HG02884 (cell line): ENCODE results near the gene NFIB.

Experiments
- ATAC-seq: cut with Tn5 transposase; IDR thresholded peaks from one replicate; pipeline ENCODE4 v1.9.1; 2021; ENCODE audit warnings: mild to moderate bottlenecking, moderate library complexity; ENCODE audit not compliant: unreplicated experiment

NFIB gene

DNA sequence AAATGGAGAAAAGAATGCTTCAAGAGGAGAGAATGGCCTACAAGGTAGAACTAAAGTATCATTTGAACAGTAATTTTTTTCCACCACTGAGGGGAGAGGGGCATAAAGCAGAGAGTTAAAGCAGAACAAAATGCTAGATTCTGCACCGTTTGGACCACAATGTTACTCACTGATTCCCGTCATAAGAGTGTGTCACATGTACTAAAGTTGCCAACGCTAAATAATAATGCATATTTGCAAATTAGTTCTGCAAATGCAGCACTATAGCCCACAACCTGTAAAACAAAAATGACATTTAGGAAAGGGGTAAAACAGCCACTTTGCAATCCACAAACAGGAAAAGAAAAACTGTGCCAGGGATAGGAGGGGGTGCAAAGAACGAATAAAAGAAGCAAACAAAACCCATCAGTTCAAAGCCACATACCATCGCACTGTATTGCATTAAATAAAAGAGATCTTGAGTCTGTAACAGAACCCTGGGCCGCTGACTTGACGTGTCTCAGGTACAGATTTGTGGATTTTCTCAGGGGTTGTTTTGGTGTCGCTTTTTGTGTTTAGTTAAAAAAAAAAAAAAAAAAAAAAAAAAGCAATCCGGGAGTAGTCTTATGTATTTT lies 7.7 kb upstream of the NFIB start:
- ATAC-seq: no peak

DNA sequence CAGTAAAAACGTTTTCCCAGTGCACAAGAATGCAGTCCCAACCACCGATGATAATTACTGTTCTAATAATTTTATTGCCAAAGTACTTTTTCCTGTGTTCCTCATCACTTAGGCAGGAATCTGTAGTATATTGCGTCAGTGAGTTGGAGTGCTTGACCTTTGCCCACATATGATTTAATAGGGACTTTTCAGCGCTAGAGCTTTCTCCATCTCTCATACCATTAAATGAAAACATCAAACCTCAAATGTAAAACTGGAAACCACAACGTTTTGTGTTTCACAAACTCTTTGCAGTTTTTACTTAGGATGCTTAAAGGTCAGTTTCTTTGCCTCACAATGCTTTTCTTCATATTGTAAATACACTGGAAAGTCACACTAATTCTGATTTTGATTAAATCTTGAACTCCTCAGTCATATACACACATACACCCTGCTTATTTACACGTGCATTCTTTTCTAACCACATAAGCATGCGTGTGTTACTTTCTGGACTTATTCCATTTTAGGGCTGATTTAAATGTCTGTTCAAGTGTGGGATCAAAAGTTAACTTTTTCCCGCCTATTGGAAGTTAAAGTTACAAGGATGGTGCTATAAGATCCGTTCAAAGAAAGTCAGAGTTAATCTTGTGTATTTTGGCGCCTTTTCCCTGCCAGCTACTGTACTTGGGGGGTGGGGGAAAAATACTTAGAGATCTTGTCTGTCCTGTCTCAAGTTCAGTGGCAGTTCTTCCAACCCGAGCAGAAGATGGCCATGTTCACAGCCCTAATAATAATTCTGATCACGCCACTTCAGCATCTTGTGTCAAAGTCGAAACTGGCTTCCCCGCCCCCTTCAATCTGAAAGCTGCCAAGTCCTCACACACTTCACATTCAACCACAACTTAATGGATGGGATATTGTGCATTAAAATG lies 6.6 kb upstream of the NFIB start:
- ATAC-seq: no peak

DNA sequence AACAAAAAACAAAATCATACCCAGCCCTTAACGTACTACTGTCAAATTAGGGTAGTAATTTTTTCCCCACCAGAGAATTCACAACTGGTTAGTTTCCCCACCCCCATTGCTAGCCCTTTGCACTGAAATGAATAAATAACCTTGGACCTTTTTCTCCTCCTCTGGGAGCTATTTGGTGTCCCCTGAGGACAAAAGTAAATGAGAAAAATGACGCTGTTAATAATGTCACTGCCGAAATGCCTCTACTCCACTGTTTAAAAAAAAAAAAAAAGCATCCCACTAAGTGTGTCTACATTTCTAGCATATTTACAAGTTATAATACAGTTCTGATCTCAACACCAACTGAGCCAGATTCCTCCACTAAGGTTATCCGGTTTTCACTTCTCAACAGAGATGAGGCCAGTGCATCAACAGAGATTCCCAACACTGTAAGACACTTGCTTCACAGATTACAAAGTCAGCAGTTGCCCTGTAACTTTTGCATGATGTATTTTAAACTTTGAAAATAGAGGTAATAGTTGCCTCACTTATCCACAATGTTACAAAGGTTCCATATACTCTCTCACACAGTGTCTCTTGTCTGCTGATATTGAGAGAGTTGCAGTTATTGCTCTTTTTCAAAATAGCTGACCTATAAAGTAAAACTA lies 5.1 kb upstream of the NFIB start:
- ATAC-seq: no peak

DNA sequence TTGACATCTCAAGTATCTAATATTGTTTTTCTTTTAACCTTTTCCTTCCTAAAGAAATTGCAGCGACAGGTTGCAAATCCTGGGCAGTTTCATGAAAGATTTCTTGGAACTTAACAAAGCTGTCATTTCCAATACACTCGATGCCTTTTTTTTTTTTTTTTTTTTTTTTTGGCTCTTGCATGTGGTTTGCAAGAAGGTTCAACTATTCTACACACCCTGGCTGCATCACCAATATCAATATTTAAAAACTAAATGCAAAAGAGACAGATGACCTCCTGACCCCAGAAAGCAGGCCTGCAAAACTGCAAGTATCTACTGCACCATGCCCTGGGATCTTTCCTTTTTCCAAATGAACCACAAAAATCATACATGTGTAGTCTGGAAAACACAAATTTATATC lies 4.4 kb upstream of the NFIB start:
- ATAC-seq: no peak

DNA sequence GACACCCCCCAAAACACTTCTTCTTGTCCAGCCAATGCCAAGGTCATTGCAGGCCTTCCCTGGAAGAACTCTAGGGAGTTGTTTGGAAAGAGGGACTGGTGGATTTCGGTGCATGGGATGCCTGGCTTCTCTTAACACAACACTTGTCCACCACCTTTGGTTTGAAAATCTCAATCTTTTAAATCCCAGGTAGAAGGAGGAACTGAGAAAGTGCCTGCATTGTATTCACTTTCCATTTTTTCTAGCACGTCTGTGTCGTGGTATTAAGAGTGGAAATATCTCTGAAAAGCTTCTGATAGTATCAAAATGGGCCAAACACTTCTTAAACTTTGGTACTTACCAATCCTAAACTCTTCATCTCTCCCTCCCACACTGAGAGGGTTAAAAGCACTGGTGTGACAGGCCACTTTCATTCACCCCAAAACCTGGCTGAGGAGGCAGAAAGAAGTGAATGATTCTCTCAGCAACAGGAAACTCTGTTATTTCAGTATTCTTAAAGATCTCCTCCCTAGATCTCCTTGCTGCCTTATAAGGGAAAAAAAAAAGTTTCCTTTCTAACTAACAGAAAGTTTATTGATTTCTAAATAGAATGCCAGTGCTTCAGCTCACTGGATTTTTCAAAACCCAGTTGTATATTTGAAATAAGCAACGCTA lies 3.9 kb upstream of the NFIB start:
- no peak for ATAC-seq

DNA sequence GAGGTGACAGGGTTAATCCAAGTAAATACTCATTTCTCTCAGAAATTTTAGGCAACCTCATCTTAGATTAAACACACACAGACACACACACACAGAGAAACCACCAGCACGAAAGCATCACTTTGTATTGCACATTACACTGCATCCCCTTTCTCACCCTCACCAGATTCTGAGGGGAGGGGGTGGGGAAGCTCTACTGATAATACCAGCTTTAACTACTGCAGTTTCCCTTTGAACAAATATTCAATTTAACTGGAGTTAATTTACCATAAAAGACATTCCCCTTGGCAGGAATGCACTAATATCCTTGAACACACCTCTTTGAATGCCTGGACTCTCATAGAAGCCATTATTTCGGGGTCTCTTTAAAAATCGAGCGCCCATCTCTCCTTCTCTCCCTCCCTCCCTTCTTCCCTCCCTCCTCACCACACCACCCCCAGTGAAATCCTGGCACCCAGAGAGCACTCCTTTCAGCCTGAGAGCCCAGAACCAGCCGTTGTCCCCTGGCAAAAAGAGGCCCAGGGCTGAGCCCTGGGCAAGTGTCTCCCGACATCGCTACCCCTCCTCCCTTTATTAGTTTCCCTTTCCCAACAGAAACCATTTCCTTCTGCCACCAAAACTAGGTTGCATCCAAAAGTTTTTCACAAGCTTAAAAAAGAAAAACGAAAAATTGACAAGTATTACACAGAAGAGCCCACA lies 2.8 kb upstream of the NFIB start:
- ATAC-seq: no peak

DNA sequence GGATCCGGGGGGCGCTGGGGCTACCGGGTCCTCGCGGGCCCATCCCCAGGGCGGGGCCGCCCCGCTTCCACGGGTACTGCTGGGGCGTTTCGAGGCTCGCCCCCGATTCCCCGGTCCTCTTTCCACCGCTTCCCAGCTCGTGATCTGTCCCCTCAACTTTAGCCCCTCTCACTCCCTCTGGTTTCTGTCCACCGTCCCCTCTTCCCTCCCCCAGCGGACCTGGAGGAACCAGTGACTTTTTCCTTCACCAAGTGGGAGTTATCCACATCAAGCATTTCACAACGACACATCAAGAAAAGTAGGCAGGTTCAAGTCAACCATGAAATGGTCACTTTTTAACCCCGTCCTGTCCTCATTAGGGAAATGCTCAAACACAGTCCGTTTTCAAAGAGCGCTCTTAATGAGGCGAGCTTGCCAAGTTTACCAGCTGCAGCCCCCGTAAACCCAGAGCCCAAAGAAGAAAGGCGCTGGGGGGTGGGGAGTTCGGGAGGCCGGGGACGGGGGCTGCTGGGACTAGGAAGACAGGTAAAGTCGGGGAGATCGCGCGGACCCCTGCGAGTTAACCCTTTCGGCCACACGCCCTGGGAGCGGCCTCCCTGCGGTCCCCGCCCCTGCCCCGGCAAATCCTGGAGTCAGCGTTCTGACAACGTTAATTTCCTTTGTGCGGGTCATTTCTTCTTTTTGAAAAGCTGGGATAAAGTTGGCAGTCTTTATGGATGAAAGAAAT lies 2.1 kb upstream of the NFIB start:
- no peak for ATAC-seq

DNA sequence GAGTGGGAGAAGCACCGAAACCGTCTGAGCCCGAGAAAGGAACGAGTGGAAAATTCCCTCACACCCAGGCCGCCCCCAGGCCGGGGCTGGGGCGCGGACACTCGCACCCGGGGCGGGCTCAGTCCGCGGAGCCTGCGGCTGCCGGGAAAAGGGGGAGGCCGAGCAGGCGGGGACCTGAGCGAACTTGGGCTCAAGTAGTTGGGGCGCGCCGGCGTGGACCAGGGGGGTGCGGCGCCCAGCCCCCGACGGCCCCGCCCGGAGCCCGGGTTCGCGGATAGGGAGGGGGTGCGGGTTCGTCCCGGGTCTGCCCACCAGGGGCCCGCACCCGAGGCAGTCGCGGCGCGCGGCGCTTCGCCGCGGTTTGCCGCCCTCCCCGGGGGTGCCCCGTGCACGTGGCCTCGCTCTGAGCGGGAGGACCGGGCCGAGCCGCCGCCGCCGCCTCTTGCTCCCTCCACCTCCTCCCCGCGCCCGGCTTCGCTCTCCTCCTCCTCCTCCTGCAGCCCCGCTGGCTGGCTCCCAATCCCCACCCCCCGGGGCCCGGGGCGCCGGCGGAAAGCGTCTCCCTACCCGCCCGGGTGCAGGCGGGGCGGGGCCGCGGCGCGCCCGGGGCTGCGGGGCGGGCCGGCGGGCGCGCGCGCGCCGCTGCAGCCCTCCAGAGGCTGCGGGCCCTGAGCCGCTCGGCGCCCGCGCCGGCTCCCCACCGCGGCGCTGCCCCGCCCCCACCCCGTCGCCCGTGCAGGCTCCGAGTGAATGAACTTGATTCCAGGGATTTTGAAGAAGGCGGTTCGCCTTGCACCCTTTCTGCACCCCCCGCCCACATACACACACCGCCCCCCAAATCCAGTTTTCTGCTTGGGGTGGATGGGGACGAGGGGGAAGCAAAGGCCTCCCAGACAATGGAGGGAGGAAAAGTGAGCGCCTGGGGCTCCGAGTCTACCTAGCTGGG lies 1.3 kb upstream of the NFIB start:
- no peak for ATAC-seq

DNA sequence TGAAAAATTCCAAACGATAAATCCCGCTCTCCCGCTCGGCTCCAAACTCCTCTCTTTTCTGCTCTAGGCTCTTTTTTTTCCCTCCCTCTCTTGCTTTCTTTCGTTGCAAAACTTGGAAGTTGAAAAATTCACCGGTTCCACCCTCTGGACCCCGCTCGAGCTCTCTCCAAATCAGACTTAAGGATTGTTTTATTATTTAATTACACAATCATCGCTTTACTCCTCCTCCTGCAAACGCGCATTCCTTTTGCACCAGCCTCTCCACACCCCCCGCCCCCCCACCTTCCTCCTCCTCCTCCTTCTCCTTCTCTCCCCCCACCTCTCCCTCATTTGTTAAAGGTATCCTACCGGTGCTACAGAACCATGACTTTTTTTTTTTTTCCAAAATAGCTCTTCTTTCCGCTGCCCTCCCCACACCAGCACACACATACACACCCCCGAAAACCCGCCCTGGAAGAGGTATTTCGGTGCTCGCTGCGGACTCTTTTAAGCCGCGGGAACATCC lies 535 bp upstream of the NFIB start:
- ATAC-seq: no peak

DNA sequence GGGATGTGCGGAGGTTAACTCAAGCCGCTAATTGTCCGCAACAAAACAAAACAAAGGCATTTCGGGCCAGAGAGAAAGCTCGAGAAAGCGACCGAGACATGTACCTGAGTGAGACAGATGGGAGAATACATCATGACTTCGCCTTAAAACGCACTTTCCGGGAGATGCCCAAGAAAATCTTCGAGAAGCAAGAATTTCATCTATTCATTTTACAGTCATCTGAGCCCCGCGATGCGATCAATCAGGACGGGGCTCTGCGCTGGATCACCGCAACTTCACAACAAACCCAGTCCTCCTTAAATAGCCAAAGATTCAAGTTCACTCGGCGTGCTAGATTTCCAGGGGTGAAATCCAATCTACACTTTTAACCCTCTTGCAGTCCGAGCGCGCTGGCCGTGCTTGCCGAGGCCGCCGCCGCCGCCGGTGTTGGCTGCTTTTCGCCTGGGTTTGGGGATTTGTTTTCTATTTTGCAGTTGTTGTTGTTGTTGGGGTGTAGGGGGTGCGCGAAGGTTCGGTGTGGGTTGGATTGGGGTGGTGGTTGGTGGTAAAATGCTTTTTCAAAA lies 482 bp downstream of the NFIB start:
- no peak for ATAC-seq

DNA sequence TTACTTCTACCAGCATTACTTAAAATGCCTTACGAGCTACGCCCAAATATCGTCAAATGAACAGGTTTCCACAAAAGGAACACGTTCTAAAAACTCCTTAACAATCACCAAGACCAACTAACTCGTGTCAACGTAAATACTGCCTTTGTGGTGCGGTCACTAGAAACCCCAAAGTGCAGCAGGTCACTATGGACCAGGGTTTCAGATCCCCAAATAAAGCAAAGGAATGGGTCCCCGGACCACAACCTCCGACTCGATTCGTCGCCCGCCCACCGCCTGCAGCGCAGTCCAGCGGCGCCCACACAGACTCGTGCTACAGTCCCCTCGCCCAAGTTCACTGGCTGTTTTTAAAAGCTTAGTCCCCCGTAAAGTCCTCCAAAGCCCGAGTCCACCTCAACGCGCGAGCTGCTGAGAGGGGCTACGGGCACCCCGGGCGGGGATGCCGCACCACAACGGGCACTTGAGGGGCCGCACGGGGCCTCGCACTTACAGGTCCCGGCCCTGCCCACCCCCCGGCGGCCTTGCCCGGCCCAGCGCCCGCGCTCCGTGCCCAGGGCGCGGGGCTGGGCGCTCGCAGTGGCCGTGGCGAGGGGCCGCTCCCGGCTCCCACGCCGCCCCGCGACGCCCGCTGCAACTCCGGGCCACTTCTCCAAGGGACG lies 1.1 kb downstream of the NFIB start:
- ATAC-seq: no peak

DNA sequence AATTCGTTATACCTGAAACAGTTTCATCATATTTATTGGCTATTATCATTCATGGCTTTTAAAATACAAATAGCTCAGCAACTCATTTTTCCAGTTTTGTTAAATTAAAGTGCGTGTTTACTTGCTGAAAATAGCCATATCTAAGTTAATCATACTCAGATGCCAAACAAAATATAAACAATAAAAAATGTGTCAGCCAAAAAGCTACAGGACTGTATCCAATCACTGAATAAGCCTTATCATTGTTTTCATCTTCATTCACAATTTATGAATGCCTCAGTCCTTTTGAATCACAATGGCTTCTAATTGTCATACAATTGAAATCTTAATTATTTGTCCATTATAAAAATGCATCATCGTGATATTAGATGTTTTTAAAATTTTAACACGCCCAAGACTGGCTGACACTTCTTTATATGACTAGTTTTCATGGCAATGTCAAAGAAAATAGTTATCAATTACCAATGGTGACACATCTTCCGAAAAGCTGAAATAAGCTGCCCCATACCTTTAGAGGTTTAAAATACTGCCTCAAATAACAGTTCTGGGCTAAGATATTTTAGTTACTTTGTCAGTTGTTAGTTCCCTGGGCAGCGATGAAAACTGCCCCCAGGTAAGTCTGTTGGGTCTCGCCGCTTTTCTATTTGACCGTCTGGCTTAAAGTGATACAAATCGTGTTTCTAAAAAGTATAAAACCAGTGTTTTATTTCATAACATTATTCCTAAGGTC lies 1.8 kb downstream of the NFIB start:
- ATAC-seq: no peak

DNA sequence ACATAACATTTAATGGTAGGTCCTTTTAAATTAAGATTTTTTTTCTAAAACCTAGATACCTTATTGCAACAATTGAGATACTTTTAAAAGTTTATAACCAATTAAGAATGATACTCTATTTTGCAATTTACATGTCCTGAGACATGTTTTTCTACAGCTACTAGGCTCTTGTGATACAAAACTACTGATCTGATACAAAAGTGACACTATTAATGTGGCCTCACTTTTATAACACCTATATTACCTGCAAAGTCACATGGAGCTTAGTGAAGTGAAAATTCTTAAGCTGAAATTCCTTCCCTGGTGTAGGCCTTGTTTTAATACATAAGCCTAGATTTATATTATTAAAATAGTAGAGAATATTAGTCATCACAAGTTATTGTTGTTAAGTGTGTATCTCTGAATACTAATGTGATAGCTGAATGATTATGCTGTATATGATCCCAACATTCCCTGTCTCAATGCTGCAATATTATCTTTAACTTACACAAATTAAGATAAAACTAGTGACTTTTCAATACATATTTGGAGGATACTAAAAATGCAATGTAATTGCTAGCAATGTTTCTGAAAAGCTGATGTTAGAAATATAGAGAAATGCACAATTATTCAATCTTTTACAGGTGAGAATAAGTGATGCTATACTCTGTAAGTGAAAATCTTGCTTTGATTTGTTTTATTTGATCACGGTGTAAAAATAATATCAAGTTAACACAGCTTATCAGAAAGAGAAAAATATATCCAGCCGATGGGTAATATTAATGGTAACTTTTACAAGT lies 2.6 kb downstream of the NFIB start:
- no peak for ATAC-seq

DNA sequence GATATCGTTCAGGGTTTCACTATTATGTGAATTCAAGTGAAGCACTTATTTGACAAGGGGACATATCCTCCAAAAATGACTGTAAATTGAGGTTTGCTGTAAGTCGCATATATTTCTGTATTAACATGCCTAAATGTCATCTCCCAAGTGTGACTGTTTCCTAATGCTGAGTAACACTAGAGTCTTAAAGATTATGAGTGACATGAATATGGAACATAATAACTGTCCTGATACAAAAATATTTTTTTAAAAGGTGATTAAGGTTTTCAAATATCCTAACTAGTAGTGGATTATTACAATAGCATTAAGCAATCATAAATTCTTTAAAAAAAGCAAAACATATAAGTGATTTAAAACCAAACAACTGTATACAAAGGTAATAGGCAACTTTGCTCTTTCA lies 3.6 kb downstream of the NFIB start:
- ATAC-seq: no peak

DNA sequence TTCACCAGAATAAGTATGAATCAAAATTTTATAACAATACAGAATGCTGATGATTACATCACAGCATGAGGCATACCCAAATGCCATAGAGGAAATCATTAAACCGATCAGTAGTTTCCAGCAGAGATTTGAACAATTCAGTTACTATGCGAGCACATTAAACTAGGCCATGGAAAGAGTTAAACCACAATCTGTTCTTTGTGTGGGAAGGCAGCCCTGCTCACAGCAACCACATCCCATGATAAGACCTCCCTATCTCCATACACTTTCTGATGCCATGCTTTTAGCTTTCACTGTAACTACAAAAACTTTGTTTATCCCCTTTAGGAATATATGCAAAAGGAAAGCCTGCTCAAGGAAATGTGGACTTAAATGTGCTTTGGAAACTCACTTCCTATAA lies 4.5 kb downstream of the NFIB start:
- no peak for ATAC-seq

DNA sequence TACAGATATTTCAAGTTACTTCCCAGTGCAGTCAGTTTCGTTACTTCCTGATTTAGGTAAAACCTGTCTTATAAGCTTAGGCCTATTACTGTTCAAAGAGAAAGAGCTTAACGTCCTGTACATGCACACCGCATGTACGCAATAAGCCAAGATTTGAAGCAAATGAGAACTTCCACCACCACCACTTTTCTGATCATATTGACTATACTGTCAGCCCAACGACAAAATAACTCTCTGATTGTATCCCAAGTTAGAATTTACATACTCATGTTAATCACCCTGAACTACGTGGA lies 5.1 kb downstream of the NFIB start:
- no peak for ATAC-seq
